ENCODE results near the gene CTU2.

DNA sequence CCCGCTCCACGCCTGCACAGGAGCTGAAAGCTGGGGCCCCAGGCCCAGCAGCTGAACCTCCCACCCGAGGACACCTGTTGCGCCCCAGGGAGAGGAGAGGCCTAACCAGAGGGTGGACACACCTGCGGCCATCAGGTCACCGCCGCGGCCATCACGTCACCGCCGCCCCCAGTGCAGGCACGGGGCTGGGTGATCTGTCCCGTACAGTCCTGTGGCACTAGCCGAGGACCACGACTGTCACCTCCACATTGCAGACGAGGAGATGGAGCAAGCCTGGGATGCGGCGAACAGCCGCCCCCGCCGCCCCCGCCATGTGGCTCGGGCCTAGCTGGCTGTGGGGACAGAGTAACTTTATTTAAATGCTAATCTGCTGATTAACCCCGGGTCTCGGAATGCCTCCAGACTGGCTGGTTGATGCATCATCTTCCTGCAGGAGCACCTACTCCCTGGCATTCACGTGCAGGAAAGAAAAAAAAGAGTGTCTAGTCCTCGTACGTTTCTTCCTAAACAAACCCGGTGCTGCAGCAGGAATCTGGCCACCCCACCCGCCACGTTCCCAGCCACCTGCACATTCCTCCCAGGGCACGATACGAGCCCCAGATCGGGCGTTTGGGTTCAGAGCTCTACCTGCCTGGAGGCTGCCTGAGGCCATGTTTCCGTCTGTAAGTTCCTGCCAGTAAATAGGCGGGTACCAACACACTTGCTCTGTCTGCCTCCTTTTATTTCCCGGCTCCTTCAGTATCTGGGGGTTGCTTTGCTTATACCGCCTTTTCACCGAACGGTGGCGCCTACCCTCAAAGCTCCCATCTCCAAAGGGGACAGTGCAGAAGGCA is 48.8 kb downstream of the CTU2 start:
- TF ChIP-seq, protein P1, sequence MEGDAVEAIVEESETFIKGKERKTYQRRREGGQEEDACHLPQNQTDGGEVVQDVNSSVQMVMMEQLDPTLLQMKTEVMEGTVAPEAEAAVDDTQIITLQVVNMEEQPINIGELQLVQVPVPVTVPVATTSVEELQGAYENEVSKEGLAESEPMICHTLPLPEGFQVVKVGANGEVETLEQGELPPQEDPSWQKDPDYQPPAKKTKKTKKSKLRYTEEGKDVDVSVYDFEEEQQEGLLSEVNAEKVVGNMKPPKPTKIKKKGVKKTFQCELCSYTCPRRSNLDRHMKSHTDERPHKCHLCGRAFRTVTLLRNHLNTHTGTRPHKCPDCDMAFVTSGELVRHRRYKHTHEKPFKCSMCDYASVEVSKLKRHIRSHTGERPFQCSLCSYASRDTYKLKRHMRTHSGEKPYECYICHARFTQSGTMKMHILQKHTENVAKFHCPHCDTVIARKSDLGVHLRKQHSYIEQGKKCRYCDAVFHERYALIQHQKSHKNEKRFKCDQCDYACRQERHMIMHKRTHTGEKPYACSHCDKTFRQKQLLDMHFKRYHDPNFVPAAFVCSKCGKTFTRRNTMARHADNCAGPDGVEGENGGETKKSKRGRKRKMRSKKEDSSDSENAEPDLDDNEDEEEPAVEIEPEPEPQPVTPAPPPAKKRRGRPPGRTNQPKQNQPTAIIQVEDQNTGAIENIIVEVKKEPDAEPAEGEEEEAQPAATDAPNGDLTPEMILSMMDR (IDR thresholded peaks at IDR 0.05): peak in 1 of 5 experiments; percentile 15
- TF ChIP-seq EP300 (IDR thresholded peaks at IDR 0.05; ENCODE audit: low read depth) (no peak), POLR2A (IDR thresholded peaks at IDR 0.05) (no peak), POLR2AphosphoS5 (IDR thresholded peaks at IDR 0.05) (no peak)

All from transverse colon (tissue), 4 donors.